GM18909 (cell line): ENCODE data around the gene SPARC.
A peak's percentile ranks its signal among the peaks of the same experiment; 100 is the strongest.
"Not testable (repeated sequence)": the region's sequence is repeated elsewhere in the genome, so short reads cannot be mapped to it uniquely, and the experiment has no call there.

Experiments used
- ATAC-seq: cut with Tn5 transposase; IDR thresholded peaks from one replicate; pipeline ENCODE4 v1.9.1; 2021; ENCODE audit warnings: mild to moderate bottlenecking; ENCODE audit not compliant: unreplicated experiment, poor library complexity

The SPARC gene, protein sequence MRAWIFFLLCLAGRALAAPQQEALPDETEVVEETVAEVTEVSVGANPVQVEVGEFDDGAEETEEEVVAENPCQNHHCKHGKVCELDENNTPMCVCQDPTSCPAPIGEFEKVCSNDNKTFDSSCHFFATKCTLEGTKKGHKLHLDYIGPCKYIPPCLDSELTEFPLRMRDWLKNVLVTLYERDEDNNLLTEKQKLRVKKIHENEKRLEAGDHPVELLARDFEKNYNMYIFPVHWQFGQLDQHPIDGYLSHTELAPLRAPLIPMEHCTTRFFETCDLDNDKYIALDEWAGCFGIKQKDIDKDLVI

DNA sequence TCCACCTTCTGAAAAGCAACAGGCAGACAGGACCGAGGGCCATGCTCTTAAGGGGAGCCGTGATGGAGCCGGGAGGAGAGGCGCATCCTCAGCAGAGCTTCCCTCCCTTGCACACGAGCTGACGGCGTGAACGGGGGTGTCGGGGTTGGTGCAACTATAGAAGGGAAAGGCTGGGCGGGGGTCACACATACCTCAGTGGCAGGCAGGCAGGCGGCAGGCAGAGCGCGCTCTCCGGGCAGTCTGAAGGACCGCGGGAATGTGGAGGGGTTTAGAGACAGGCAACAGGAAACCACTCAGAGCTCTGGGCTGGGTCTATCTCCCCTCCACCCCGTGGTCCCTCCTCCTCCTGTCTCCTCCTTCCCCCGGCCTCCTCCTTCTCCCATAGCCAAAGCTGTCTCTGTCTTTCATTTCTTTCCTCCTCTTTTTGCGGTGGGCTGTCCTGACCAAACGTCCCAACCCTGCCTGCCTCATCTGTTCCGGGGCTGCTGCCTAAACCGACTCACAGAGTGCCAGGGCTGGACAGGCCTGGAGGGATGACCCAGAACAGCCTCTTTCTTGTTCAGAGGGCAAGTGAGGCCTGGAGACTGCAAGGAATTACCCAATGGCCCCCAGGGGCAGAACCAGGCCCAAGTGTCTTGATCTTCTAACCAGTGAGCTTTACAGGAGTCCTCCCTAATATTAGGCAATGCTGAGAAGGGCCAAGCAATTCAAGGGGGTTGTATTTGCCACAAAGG is at the start of gene SPARC:
Gene SPARC (minus strand): TSS at position 242 of the 734 bp plus-strand sequence. CDS start 10,727 bp downstream, outside the sequence.
- peak; percentile 76 for ATAC-seq

DNA sequence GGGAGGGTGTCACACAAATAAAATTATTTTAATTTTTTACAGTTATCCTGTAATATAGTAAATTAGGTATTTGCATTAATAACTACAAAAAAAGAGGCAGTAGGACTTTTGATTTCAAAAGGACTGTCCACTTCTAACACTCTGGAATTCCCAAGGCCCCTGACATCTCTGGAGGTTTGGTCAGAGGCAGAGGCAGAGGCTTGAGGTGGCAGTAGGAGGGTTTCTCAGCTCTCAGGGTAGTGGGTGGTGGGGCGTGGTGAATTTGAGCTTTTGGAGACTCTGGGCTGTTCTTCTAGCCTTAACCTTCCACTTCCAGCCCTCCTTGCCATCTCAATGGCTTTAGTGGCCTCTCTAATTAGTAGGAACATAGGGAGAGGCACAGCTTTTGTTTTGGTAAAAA is 48.9 kb upstream of the SPARC start:
- no peak for ATAC-seq

DNA sequence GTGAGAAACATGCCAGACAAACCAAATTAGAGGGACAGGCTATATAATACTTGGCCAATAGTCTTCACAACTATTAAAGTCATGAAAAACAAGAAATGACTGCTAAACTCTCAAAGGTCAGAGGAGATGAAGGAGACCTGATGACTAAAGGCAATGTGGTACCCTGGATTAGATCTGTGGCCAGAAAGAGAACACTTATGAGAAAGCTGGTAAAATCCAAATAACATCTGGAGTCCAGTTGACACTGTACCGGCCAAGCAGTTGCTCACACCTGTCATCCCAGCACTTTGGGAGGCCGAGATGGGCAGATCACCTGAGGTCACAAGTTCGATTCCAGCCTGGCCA is 47.3 kb upstream of the SPARC start:
- ATAC-seq = no peak

DNA sequence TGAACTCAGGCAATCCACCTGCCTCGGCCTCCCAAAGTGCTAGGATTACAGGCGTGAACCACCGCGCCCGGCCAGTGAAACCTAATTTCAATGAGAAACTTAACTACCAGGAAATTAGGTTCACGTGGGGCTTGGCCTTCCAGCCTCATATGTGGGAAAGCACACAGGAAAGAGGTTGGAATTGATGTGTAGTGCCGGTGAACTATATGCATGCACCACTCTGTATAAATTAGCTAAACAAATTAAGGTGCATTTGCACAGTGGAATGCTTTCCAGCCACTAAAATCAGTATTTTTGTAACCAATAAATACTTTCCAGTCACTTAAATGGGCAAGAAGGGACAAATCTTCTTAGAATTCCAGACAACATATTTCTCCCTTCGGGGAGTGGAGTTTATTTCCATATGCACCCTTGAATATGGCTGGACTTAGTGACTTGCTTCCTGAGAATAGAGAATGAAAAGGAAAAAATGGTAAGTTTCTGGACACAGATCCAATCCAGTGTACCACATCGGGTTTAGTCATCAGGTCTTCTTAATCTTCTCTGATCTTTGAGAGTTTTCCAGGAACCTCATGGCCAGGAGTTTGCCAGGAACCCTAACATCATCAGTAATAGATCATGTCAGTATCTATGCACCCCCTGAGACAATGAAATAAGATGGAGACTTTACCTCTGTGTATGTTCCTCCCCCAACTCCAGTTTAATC is 46.8 kb upstream of the SPARC start:
- no peak for ATAC-seq

DNA sequence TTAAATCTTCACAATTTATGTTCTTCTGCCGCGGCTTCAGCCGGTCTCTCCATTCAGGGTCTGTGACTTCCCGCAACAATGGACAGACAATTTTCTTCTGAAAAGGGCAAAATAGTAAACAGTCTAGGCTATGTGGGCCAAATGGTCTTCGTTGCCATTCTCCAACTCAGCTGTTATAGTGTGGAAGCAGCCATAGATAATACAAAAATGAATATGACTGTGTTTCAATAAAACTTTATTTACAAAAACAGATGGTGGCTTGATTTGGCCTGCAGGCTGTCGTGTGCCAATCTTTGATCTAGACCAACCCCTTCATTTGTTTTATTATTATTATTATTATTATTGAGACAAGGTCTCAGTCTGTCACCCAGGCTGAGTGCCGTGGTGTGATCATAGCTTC is 43.7 kb upstream of the SPARC start:
- ATAC-seq = no peak

DNA sequence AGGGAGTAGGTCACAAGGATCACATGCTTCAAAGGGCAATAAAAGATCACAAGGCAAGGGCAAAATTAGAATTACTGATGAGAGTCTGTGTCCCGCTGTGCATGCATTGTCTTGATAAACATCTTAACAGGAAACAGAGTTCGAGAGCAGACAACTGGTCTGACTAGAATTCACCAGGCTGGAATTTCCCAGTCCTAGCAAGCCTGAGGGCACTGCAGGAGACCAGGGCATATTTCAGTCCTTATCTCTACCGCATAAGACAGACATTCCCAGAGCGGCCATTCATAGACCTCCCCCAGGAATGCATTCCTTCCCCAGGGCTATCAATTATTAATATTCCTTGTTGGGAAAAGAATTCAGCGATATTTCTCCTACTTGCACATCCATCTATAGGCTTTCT is 42.9 kb upstream of the SPARC start:
- not testable (repeated sequence) for ATAC-seq

DNA sequence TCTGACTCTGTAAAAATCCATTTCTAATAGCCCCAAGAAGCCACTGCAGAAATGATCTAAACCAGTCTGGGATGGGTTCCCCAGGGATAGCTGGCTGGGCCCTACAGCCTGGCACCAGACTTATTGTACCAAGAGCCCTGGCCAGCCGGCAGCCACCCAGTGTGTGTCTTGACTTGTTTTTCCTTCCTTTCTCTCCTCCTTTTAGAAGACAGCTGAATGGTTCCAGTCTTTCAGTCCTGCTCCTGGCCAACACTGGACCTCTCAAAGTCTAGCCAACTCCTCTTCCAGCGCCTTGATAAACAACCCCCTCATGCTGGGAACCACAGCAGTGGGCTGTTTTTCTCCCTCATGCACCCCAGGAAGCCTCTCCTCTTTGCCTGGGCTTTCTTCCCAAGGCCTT is 37.6 kb upstream of the SPARC start:
- ATAC-seq = no peak

DNA sequence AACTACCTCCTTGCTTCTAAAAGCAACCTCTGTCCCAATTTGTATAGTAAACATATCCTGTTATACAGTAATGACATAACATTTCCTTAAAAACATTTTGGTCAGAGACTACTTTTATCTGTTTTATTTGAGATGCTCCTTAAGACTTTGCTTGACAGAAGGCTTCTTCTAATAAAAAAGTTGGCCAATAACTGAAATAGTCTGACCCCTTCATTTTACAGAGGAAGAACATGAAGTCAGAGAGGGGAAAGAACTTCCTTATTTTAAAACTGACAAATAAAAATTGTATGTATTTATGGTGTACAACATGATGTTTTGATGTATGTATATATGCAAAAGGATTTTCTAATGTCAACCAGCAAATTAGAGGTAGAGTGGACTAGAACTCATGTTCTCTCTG is 35.8 kb upstream of the SPARC start:
- ATAC-seq = no peak

DNA sequence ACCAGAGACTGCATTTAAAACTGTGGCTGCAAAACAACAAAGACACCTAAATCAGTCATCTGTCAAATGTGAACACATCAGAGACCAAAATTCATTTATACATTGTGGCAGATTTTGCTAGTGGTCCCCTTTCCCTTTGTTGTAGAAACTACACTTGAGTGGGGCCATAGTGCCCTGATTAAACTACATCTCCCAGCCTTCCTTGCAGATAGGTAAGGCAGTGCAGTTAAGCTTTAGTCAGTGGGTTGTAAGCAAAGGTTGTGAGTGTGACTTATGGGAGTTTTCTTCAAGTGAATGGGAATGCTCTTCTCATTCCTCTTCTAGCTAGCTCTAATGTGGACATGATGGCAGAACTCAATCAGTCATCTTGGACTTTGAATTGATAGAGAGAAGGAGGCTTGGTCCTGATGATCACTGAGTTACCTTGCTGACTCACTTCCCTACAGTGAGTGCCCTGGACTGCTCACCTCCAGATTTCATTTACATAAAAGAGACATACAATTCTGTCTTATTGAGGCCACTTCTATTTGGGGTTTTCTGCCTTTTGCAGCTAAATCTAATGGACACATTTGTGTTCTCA is 35.2 kb upstream of the SPARC start:
- ATAC-seq = peak; percentile 27

DNA sequence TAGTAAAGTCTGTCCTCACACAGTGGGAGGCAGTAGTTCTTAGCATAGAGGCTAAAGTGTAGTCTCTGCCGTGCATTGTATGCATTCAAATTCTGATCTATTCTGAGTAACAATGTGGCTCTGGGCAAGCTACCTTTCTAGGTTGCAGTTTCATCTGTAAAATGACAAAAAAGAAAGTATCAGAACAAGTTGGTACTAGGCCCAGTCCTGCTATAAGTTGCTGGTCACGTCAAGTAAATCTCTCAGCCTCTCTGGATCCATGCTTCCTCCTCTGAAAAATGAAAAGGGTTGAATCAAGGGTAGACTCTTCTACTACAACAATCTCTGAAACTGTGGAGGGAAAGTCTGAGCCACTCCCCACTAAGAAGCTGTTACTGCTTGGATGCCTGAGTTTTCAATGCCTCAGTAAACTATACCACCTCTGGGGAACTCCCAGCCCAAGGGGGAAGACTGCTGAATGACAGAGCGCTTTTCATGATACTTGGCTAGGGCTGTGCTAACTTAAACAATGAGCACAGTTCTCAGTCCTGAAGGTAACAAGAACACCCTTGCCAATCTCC is 34.5 kb upstream of the SPARC start:
- ATAC-seq = peak; percentile 90

DNA sequence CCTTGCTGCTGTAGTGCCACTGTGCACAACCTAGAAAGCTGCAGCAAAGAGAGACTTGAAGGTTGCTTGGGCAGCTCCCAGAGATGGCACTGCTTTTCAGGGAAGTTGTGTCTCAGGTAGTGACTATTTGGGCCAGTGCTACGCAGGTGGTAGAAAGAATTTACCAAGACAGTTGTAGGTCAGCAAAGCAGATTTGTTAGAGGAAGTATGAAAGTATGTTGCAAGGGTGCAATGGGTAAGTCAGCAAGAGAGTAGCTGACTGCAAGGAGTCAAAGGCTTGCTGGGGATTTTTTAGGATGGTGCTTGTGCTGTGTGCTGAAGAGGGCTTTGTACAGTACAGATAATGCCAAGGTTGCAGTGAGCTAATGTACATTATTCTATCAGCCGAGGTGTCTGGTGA is 33.5 kb upstream of the SPARC start:
- ATAC-seq = no peak

DNA sequence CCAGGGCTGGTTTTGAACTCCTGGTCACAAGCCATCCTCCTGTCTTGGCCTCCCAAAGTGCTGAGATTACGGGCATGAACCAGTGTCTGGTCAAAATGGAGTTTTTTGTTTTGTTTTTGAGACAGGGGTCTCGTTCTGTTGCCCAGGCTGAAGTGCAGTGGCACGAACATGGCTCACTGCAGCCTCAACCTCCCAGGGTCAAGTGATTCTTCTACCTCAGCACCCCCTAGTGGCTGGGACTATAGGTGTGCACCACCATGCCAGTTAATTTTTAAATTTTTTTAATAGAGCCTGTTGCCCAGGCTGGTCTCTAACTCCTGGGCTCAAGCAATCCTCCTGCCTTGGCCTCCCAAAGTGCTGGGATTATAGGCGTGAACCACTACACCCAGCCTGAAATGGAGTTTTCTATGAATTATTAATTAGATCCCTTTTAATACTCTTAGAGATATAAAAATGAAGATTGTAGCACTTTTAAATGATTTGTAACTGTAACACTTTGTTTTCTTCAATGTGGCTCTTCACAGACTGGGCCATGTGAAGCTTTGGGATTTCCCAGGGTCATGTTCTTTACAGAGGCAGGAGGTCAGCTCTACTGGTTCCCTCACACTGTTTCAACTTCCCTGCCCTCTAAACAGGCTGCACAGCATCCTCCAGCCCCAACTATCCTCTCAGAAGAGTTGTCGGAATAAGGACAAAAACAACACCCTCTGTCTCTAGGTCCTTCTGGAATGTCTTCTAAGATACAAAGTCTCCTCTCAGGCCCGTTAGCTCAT is 32.7 kb upstream of the SPARC start:
- ATAC-seq = no peak

DNA sequence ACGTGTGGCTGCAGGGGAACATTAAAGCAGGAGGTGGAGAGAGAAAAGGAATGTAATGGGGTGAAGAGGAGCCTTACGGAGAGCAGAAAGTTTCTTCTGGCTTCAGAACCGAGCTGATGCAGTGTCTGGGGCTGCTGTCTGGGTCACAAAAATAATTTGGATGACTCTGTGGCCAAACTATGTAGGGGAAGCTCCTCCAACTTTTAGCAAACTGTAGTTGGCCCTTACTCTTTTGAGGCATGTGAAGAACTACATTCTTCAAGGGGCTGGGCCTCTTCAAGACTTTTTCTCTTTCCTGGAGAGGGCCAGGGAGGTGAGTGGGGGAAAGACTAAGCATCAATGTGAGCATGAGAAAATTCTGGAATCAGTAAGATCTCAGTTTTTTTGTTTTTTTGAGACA is 31.9 kb upstream of the SPARC start:
- ATAC-seq = no peak

DNA sequence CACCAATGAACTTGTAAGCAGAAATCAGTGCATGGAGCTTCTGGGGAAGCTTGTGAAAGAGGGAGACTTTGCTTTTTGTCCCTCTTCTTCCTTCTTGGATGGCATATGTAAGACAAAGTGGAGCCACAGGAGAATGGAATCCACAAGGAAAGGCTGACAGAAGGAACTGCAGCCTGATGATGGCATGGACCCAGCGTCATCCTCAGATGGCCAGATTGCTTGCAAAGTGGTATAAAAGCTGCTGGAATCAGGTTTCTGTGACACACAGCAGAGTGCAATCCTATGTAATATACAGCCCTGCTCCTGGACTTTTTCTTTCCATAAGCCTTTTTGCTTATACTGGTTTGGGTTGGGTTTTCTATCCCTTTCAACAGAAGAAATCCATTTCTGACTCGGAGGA is 31.4 kb upstream of the SPARC start:
- no peak for ATAC-seq

DNA sequence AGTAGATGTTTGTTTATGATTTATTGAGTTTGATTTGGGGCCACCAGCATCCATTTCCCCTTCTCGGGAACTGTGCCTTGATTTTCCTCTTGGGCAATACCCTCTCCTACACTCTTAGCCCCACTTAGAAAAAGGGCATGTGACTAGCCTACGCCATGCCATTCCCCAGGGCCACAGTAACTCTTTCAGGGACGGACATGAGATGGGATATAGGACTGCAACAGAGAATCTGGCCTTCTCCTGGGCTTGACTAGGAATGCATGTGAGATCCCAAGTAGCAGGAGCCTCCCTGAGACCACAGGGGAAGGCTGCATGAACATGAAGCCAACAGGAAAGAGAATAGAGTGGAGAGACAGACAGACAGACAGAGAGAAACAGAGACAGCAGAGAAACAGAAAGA is 30.7 kb upstream of the SPARC start:
- ATAC-seq = no peak

DNA sequence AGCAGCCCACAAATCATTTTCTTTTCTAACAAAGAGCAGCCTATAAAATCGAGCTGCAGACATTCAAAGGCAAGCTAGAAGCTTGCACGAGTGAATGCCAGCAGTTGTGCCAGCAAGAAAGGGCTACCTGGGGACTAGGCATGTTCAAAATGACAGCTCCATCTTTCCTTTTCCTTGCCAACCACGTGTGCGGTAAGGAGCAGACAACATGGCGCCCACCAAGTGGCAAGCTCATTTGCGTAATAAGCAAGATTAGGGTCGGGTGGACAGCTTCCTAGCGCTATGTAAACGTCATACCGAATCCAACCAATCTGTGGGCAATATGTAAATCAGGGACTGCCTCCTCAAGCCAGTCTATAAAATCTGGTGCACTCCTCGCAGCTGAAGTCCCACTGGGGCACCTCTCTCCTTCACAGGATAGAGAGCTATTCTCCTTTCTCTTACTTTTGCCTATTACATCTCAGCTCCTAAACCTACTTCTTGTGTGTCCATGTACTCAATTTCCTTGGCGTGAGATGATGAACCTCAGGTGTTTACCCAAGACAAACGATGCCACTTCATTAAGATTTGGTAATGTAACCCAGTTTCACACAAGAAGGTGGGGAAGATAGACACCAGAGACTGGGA is 22.5 kb upstream of the SPARC start:
- ATAC-seq = no peak

DNA sequence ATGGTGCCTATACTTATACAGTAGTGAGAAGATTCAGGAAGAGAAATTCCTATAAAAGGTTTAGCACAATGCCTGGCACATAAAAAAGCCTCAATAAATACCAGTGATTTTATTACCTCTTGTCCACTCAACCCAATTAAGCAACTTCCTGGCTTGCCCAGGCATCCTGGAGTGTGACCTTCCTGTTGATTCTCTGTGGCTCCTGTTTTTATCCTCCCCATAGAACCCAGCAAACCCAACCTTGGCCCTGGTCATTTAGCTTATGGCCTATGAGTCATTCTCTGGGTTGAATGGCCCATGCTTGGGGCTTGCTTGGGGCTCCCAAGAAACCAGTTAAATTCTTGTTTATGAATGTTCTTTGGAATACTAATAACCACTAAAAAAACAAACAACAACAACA is 21.4 kb upstream of the SPARC start:
- ATAC-seq = no peak

DNA sequence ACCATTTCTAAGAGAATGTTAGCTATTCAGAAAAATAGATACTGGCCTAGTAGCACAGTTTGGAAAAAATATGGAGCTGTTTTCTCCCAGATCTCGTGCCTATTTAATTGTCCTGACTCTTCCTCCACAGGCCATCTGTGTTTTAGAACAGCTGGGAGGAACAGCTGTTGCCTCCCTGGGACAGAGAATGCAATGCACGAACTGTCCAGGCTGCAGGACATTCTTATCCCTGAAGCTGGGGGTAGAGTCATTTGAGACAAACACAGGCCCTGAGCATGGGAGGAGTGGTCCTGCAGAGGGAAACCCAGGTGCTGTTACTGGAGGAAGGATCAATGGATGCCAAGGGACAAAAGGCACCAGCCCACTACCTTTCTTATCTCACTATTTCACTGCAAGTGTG is 20.9 kb upstream of the SPARC start:
- ATAC-seq = no peak

DNA sequence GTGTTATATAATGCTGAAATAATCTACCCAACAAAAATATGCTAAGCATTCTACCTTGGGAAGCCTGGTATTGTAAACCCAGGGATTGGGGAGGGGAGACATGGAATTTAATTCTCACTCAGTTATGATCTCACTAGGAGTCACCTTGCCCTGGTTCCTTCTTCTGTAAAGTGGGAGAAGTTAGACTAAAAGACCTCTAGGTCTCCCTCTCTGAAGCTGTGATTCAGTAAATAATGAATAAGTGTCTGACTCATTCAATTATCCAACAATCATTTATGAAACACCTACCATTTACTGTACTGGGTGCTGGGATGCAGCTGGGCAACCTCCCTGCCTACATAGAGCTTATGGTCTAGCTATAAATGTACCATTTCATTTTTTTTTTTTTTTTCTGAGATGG is 20.2 kb upstream of the SPARC start:
- no peak for ATAC-seq

DNA sequence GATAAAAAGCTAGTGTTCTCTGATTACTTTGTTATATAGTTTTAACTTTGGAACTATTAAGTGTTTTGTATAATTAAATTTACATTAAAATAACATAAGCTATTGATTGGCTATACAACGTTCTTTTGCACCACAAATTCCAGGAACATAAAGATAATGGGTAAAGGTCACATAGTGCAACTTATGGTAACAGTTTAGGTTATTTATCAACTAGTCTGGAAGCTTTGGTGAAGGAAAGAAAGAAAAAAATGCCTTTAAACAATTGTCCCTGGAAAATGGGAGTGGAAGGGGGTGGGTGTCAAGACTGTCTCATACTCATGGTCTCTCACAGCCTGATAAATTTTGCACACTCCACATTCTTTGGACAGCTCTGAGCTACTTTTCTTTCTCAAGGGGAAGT is 17.1 kb upstream of the SPARC start:
- no peak for ATAC-seq
